DMS53 (cell line): ENCODE data around the gene KPTN.
A peak's percentile ranks its signal among the peaks of the same experiment; 100 is the strongest.

ENCODE experiments used
- DNase-seq: peaks from one replicate; lab custom pipeline; 2025; lab: John Stamatoyannopoulos, UW

KPTN gene

GRCh38 chr19:47434088-47434487, 49.9 kb downstream of the KPTN start:
- DNase-seq, result no peak

- no peak for DNase-seq
Measured at GRCh38 chr19:47433121-47433520, 50.9 kb downstream of the KPTN start.

- DNase-seq, result no peak
Measured at GRCh38 chr19:47432499-47432898, 51.5 kb downstream of the KPTN start.

- no peak for DNase-seq
Measured at GRCh38 chr19:47432091-47432490, 51.9 kb downstream of the KPTN start.

- peak; percentile 94 for DNase-seq
Measured at GRCh38 chr19:47430041-47430802, 53.8 kb downstream of the KPTN start.

- no peak for DNase-seq
Measured at GRCh38 chr19:47429140-47429793, 54.8 kb downstream of the KPTN start.

- peak; percentile 91 for DNase-seq
Measured at GRCh38 chr19:47428177-47428894, 55.7 kb downstream of the KPTN start.

GRCh38 chr19:47427241-47428176, 56.5 kb downstream of the KPTN start:
- DNase-seq, result peak; percentile 83
